Ishikawa (cell line): ENCODE data around the gene CTSK.

Experiments
- CEBPB ChIP-seq: IDR thresholded peaks from 2 replicates; pipeline ENCODE4 v1.6.1; 2012
- CREB1 ChIP-seq: IDR thresholded peaks from 2 replicates; pipeline ENCODE4 v1.6.1; 2012; ENCODE audit warnings: low read depth
- EGR1 ChIP-seq: IDR thresholded peaks from 2 replicates; pipeline ENCODE4 v1.6.1; 2012
- EP300 ChIP-seq: IDR thresholded peaks from 2 replicates; pipeline ENCODE4 v1.6.1; 2012; ENCODE audit warnings: borderline replicate concordance
- FOXM1 ChIP-seq: IDR thresholded peaks from 2 replicates; pipeline ENCODE4 v1.6.1; 2012; ENCODE audit warnings: low read depth, borderline replicate concordance
- NFIC ChIP-seq: IDR thresholded peaks from 2 replicates; pipeline ENCODE4 v1.6.1; 2012
- RAD21 ChIP-seq: IDR thresholded peaks from 2 replicates; pipeline ENCODE4 v1.6.1; 2012; ENCODE audit warnings: low read depth
- REST ChIP-seq: IDR thresholded peaks from 2 replicates; pipeline ENCODE4 v1.6.1; 2012; ENCODE audit warnings: low read depth, mild to moderate bottlenecking
- TAF1 ChIP-seq: IDR thresholded peaks from 2 replicates; pipeline ENCODE4 v1.6.1; 2012; ENCODE audit warnings: low read depth, mild to moderate bottlenecking
- TCF12 ChIP-seq: IDR thresholded peaks from 2 replicates; pipeline ENCODE4 v1.6.1; 2012; ENCODE audit warnings: low read depth
- TEAD4 ChIP-seq: IDR thresholded peaks from 2 replicates; pipeline ENCODE4 v1.6.1; 2012
- YY1 ChIP-seq: IDR thresholded peaks from 2 replicates; pipeline ENCODE4 v1.6.1; 2012; ENCODE audit warnings: low read depth
- ZBTB7A ChIP-seq: IDR thresholded peaks from 2 replicates; pipeline ENCODE4 v1.6.1; 2012; ENCODE audit warnings: low read depth
- TF ChIP-seq, protein P1 (sequence below): IDR thresholded peaks from 2 replicates; pipeline ENCODE4 v1.6.1; 2012
- TF ChIP-seq, protein P2 (sequence below): IDR thresholded peaks from 2 replicates; pipeline ENCODE4 v1.6.1; 2012

Gene CTSK

DNA sequence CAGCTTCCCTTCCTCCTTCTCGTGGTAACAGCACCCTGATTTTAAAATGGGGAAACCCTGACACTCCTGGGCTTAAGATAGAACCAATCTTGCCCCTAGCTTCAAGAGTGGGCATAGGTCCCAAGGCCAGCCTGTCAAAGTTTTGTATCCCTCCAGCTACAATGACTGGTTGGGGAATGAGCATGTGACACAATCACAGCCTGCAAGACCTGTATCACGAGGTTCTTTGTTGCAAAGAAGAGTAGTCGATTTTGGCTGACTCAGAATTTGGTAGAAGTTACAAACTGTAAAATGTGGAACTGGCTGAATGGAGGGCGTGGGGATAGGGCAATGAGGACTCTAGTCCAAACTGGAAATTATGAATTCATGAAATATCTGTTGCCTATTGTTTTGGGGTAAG lies 18.7 kb downstream of the CTSK start:
- TF ChIP-seq, protein P1, sequence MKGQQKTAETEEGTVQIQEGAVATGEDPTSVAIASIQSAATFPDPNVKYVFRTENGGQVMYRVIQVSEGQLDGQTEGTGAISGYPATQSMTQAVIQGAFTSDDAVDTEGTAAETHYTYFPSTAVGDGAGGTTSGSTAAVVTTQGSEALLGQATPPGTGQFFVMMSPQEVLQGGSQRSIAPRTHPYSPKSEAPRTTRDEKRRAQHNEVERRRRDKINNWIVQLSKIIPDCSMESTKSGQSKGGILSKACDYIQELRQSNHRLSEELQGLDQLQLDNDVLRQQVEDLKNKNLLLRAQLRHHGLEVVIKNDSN = peak; percentile 47; the same call in 1 of the 2 replicates
- no peak for TF ChIP-seq CREB1

GRCh38 chr1:150788946-150789345 lies 19.1 kb downstream of the CTSK start:
- TF ChIP-seq CREB1 (no peak), TEAD4 (no peak), REST (no peak), RAD21 (no peak)
- TF ChIP-seq, protein P1 = no peak
- TF ChIP-seq, protein P2, sequence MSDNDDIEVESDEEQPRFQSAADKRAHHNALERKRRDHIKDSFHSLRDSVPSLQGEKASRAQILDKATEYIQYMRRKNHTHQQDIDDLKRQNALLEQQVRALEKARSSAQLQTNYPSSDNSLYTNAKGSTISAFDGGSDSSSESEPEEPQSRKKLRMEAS = no peak

DNA sequence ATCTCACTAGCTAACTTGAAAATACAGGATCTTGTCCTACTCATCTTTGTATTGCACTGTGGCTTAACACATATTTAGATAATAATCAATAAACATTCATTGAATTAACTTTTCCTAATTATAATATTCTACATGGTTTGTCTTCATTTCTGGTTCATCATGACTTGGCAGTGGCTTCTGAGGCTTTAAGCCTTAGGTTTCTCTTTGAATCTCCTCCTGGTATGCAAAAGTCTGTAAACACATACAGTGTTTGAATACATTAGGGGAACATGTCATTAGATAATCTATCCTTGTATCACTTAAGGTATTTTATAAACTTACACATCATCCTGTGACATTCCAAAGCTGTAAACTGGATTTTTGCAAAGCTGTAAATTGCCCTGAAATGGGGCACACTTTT lies 20.6 kb downstream of the CTSK start:
- TF ChIP-seq, protein P1 = no peak
- no peak for TF ChIP-seq REST
- no peak for TF ChIP-seq EP300
- TF ChIP-seq NFIC = no peak
- TF ChIP-seq YY1 = no peak
- TF ChIP-seq TEAD4 = no peak
- TF ChIP-seq, protein P2 = no peak
- no peak for TF ChIP-seq ZBTB7A
- no peak for TF ChIP-seq TAF1
- TF ChIP-seq FOXM1 = no peak

GRCh38 chr1:150780510-150780909 lies 27.6 kb downstream of the CTSK start:
- no peak for TF ChIP-seq FOXM1
- no peak for TF ChIP-seq YY1
- no peak for TF ChIP-seq CREB1
- no peak for TF ChIP-seq ZBTB7A
- TF ChIP-seq EGR1 = no peak
- no peak for TF ChIP-seq TCF12
- TF ChIP-seq REST = no peak
- TF ChIP-seq RAD21 = no peak
- TF ChIP-seq TAF1 = no peak
- no peak for TF ChIP-seq TEAD4
- no peak for TF ChIP-seq CEBPB
- TF ChIP-seq, protein P2 = no peak

- no peak for TF ChIP-seq TEAD4
- TF ChIP-seq FOXM1 = no peak
Measured at GRCh38 chr1:150778409-150778808, 29.7 kb downstream of the CTSK start.
